Tibial artery (tissue), 4 donors: ENCODE measurements around the gene TRDMT1.

ENCODE experiments used
- DNase-seq, 2 donors: peaks; one replicate each; pipeline ENCODE4 v3.0.0-alpha.2; 2019
- H3K27ac ChIP-seq, 2 donors: fragments of 200-600 bp; sonication (generic) in 1 of 2; 1 replicate in 1 of 2; 2 replicates in 1 of 2; pipeline ENCODE4 v1.5.1; 2018 to 2019; ENCODE audit warnings: mild to moderate bottlenecking in 1 of 2
- H3K27me3 ChIP-seq, 2 donors: fragments of 200-600 bp; sonication (generic) in 1 of 2; one replicate each; pipeline versions ENCODE4 v1.5.1 to v1.6.0; 2016 to 2019
- H3K36me3 ChIP-seq, 3 donors: fragments of 200-600 bp; sonication (generic) in 2 of 3; one replicate each; pipeline ENCODE4 v1.5.1; 2016 to 2019; ENCODE audit warnings: mild to moderate bottlenecking in 2 of 3
- H3K4me1 ChIP-seq, 4 donors: fragments of 200-600 bp; sonication (generic) in 2 of 4; 1 replicate in 3 of 4; 2 replicates in 1 of 4; pipeline ENCODE4 v1.5.1; 2016 to 2019
- H3K4me3 ChIP-seq, 2 donors: fragments of 200-600 bp; sonication (generic) in 1 of 2; 1 replicate in 1 of 2; 2 replicates in 1 of 2; pipeline ENCODE4 v1.5.1; 2018 to 2019; ENCODE audit warnings: mild to moderate bottlenecking in 2 of 2
- H3K9me3 ChIP-seq, 3 donors: fragments of 200-600 bp; sonication (generic) in 1 of 3; one replicate each; pipeline ENCODE4 v1.5.1; 2016 to 2019
- intact Hi-C: fragments of 100-400 bp; cut with DNase I; formaldehyde crosslinking; loops from one replicate; pipeline ENCODE4 v1.15.0; 2023; ENCODE audit warnings: low total_unique reads
- TF ChIP-seq, protein P1 (sequence below), 2 experiments: fragments of 200-600 bp in 1 of 2; fragments of 450-650 bp in 1 of 2; IDR thresholded peaks; one replicate each; pipeline ENCODE4 v1.5.1; 2017 to 2019; ENCODE audit warnings: antibody characterized with exemption in 2 of 2, mild to moderate bottlenecking in 1 of 2, moderate library complexity in 1 of 2

Gene TRDMT1

GRCh38 chr10:17106991-17107390, 94.5 kb downstream of the TRDMT1 start:
- Histone ChIP-seq H3K9me3 (no peaks in the 10 kb centered on the region), H3K27ac (no peak overlapping the region), H3K4me1 (peaks cover 0 to 7% (median 0%) of the 10 kb centered on the region in 4 donors), H3K36me3 (no peaks in the 10 kb centered on the region), H3K27me3 (no peaks in the 10 kb centered on the region), H3K4me3 (no peak overlapping the region)
- no peak for DNase-seq
- intact Hi-C loops: no loop called here
- TF ChIP-seq, protein P1, sequence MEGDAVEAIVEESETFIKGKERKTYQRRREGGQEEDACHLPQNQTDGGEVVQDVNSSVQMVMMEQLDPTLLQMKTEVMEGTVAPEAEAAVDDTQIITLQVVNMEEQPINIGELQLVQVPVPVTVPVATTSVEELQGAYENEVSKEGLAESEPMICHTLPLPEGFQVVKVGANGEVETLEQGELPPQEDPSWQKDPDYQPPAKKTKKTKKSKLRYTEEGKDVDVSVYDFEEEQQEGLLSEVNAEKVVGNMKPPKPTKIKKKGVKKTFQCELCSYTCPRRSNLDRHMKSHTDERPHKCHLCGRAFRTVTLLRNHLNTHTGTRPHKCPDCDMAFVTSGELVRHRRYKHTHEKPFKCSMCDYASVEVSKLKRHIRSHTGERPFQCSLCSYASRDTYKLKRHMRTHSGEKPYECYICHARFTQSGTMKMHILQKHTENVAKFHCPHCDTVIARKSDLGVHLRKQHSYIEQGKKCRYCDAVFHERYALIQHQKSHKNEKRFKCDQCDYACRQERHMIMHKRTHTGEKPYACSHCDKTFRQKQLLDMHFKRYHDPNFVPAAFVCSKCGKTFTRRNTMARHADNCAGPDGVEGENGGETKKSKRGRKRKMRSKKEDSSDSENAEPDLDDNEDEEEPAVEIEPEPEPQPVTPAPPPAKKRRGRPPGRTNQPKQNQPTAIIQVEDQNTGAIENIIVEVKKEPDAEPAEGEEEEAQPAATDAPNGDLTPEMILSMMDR (IDR thresholded peaks at IDR 0.05): no peak

DNA sequence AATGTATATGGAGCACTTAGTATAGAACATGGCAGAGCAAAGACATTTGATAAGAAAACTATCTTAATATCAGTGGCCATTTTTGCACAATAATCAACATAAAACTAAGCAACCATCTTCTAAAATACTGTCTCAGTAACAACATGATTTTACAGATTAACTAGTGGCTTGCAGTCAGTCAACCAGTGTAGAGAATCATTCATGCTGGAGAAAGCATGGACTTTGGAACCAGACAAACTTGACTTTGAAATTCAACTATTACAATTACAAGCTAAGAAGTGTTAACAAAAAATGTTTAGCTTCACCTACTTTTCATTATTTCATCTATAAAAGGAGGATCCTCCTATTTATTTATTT, 99.6 kb downstream of the TRDMT1 start:
- no peak overlapping the region for H3K4me3 ChIP-seq
- H3K9me3 ChIP-seq: no peaks in the 10 kb centered on the region
- peak overlapping the region in 1 of 2 donors; percentile 57 for H3K27ac ChIP-seq
- no peaks in the 10 kb centered on the region for H3K36me3 ChIP-seq
- H3K27me3 ChIP-seq: no peaks in the 10 kb centered on the region
- no peak for DNase-seq
- H3K4me1 ChIP-seq: peaks cover 0 to 37% (median 3%) of the 10 kb centered on the region in 4 donors
- TF ChIP-seq, protein P1 (IDR thresholded peaks at IDR 0.05): no peak
- intact Hi-C loops: no loop called here

DNA sequence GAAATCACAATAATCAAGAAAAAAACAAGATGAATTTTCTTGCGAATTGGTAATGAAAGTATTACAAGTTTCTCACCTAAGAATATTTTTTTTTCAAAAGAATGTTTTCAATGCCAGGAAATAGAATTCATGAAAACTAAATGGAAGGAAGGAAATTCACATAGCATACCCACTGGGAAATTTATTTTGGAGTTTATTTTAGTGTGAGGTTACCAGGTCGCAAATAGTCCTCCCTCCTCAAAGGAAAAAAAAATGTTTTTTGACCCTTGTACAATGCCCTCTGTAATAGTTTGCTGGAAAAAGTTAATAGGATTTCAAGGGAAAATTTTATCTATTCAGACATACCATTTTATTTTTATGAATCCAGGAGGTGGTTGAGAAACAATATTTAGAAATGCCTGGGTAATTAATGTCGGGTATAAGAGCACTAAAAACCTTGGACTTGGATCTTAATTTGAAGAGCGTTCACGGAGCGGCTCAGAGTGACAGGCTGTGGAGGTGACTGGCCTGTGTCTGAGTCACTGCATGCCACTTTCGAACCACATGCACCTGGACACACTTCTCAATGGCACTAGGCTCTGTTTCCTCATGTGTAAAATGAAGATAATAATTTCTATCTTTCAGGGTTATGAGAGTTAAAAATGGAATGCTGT, 100.1 kb downstream of the TRDMT1 start:
- peaks cover 0 to 37% (median 3%) of the 10 kb centered on the region in 4 donors for H3K4me1 ChIP-seq
- DNase-seq: no peak
- H3K27me3 ChIP-seq: no peaks in the 10 kb centered on the region
- no peak overlapping the region for H3K4me3 ChIP-seq
- intact Hi-C loops: no loop called here
- H3K36me3 ChIP-seq: no peaks in the 10 kb centered on the region
- H3K9me3 ChIP-seq: no peaks in the 10 kb centered on the region
- TF ChIP-seq, protein P1 (IDR thresholded peaks at IDR 0.05): no peak
- peak overlapping the region; percentile 41 to 57 for H3K27ac ChIP-seq

- Histone ChIP-seq H3K27me3 (no peaks in the 10 kb centered on the region), H3K4me1 (peaks cover 0 to 37% (median 3%) of the 10 kb centered on the region in 4 donors), H3K9me3 (no peaks in the 10 kb centered on the region), H3K36me3 (no peaks in the 10 kb centered on the region), H3K4me3 (no peak overlapping the region), H3K27ac (peak overlapping the region; percentile 41 to 57)
- intact Hi-C loops: no loop called here
- no peak for DNase-seq
- TF ChIP-seq, protein P1 (IDR thresholded peaks at IDR 0.05): no peak
Measured at GRCh38 chr10:17100586-17100985, 100.9 kb downstream of the TRDMT1 start.

- peak overlapping the region; percentile 20 to 57 for H3K27ac ChIP-seq
- intact Hi-C loops: no loop called here
- TF ChIP-seq, protein P1 (IDR thresholded peaks at IDR 0.05): no peak
Measured at GRCh38 chr10:17098012-17098411, 103.5 kb downstream of the TRDMT1 start.

More at GRCh38 chr10:17098012-17098411, 103.5 kb downstream of the TRDMT1 start:
- no peaks in the 10 kb centered on the region for H3K36me3 ChIP-seq
- peaks cover 0 to 30% (median 3%) of the 10 kb centered on the region in 4 donors for H3K4me1 ChIP-seq
- no peaks in the 10 kb centered on the region for H3K27me3 ChIP-seq
- no peak for DNase-seq
- peaks cover 0 to 7% (median 0%) of the 10 kb centered on the region in 3 donors for H3K9me3 ChIP-seq
- H3K4me3 ChIP-seq: no peak overlapping the region
